GM06990 (cell line): ENCODE results near the gene MAML3.

Experiments
- DNase-seq: peaks from one replicate; pipeline ENCODE4 v3.0.0-alpha.2; 2011; ENCODE audit not compliant: insufficient read length; ENCODE audit errors: extremely low read depth
- H3K27me3 ChIP-seq: replicated peaks from 2 replicates; pipeline ENCODE4 v1.6.0; 2011; ENCODE audit warnings: low read length; ENCODE audit not compliant: control insufficient read depth, insufficient read depth
- H3K36me3 ChIP-seq: 2 replicates; pipeline ENCODE4 v1.5.1; 2011; ENCODE audit warnings: low read length; ENCODE audit not compliant: control insufficient read depth, insufficient read depth
- H3K4me3 ChIP-seq: replicated peaks from 2 replicates; pipeline ENCODE4 v1.5.1; 2011; ENCODE audit warnings: low read depth, mild to moderate bottlenecking, control low read depth, low read length
- TF ChIP-seq, protein P1 (sequence below): IDR thresholded peaks from 2 replicates; pipeline ENCODE4 v1.5.1; 2011; ENCODE audit warnings: low read length, control low read depth, mild to moderate bottlenecking, inconsistent platforms; ENCODE audit not compliant: insufficient read depth, poor library complexity, severe bottlenecking

Gene MAML3

GRCh38 chr4:140108713-140109230, 45.2 kb downstream of the MAML3 start:
- TF ChIP-seq, protein P1, sequence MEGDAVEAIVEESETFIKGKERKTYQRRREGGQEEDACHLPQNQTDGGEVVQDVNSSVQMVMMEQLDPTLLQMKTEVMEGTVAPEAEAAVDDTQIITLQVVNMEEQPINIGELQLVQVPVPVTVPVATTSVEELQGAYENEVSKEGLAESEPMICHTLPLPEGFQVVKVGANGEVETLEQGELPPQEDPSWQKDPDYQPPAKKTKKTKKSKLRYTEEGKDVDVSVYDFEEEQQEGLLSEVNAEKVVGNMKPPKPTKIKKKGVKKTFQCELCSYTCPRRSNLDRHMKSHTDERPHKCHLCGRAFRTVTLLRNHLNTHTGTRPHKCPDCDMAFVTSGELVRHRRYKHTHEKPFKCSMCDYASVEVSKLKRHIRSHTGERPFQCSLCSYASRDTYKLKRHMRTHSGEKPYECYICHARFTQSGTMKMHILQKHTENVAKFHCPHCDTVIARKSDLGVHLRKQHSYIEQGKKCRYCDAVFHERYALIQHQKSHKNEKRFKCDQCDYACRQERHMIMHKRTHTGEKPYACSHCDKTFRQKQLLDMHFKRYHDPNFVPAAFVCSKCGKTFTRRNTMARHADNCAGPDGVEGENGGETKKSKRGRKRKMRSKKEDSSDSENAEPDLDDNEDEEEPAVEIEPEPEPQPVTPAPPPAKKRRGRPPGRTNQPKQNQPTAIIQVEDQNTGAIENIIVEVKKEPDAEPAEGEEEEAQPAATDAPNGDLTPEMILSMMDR = no peak
- Histone ChIP-seq H3K4me3 (no peak overlapping the region), H3K27me3 (0 out of 2 replicates have a peak, but pooled peaks cover 2% of the 10 kb centered on the region), H3K36me3 (no peaks in the 10 kb centered on the region)
- no peak for DNase-seq

DNA sequence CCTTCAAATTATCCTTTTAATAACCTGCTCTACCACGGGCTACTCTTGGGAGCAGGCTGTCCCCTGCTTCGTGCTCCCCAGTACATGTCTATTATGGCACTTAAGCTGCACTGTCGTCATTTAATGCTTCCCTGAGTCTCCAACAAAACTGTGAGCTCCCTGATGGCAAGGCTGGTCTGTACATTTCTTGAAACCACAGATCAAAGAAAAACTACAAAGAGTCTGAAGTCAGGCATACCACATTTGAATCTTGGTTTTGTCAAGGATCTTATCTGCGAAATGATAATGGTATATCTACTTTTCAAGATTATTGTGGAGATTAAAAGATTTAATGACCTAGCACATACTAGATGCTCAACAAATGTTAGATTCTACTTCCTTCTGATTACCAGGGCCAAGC, 45.7 kb downstream of the MAML3 start:
- Histone ChIP-seq H3K4me3 (no peak overlapping the region), H3K27me3 (no peaks in the 10 kb centered on the region), H3K36me3 (no peaks in the 10 kb centered on the region)
- no peak for DNase-seq
- TF ChIP-seq, protein P1 = no peak

DNA sequence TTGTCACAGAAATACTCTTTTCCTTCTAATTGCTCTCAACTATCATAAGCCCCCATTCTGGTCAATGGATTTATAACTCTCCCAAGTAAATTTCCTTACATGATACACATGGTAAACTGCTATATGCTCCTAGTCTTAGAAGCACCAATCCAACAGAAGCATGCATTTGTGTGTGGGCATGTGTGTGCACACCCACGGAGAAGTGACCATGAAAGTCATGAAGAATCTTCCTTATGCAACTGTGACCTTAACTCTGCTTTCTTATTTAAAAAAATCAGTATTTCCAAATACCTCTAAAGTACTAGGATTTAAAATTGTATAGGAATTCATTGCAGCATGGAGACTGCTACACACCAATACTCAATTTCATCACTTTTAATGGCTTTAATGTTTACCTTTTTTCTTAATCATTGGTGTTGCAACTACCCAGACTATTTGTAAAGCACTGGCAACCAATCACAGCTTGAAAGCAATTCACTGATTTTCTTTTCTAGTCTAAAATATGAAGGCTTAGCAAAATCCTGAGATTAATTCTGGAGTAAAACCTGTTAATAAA, 47.6 kb downstream of the MAML3 start:
- TF ChIP-seq, protein P1 = no peak
- no peak overlapping the region for H3K4me3 ChIP-seq
- H3K27me3 ChIP-seq = no peaks in the 10 kb centered on the region; the same call in 1 of the 2 replicates
- no peaks in the 10 kb centered on the region for H3K36me3 ChIP-seq
- DNase-seq = no peak

GRCh38 chr4:140105436-140105835, 48.5 kb downstream of the MAML3 start:
- Histone ChIP-seq H3K27me3 (no peaks in the 10 kb centered on the region; the same call in 1 of the 2 replicates), H3K36me3 (no peaks in the 10 kb centered on the region), H3K4me3 (no peak overlapping the region)
- TF ChIP-seq, protein P1 = no peak
- no peak for DNase-seq

GRCh38 chr4:140103676-140104075, 50.3 kb downstream of the MAML3 start:
- Histone ChIP-seq H3K27me3 (no peaks in the 10 kb centered on the region; the same call in 1 of the 2 replicates), H3K36me3 (no peaks in the 10 kb centered on the region), H3K4me3 (no peak overlapping the region)
- peak; percentile 43 for DNase-seq
- TF ChIP-seq, protein P1 = no peak
